Thoracic aorta (tissue), 2 donors: ENCODE data around the gene CARMIL1. TPM values are rescaled to one million over a fixed set of nuclear protein-coding genes. Genes with fewer than 3 reads are reported as not detected.
A peak's percentile ranks its signal among the peaks of the same experiment; 100 is the strongest.

Experiments
- ATAC-seq: fragments of 150-250 bp; one replicate; pipeline ENCODE4 v1.8.0; 2017; ENCODE audit warnings: low read depth; ENCODE audit not compliant: insufficient number of reproducible peaks, low FRiP score
- DNase-seq: peaks from one replicate; pipeline ENCODE4 v3.0.0-alpha.2; 2020; ENCODE audit warnings: low spot score
- H3K27ac ChIP-seq, 2 donors: fragments of 200-600 bp; sonication (generic); 1 replicate in 1 of 2; 2 replicates in 1 of 2; pipeline ENCODE4 v1.5.1; 2016; ENCODE audit warnings: mild to moderate bottlenecking in 2 of 2, moderate library complexity in 2 of 2
- H3K27me3 ChIP-seq: fragments of 200-600 bp; sonication (generic); replicated peaks from 2 replicates; pipeline ENCODE4 v1.6.0; 2016; ENCODE audit warnings: mild to moderate bottlenecking; ENCODE audit not compliant: insufficient read depth
- H3K36me3 ChIP-seq: fragments of 200-600 bp; sonication (generic); one replicate; pipeline ENCODE4 v1.5.1; 2016
- H3K4me1 ChIP-seq, 2 donors: fragments of 200-600 bp; sonication (generic); 1 replicate in 1 of 2; 2 replicates in 1 of 2; pipeline versions ENCODE4 v1.5.1 to v1.6.0; 2016; ENCODE audit warnings: low read depth in 2 of 2, mild to moderate bottlenecking in 1 of 2; ENCODE audit not compliant: control insufficient read depth in 1 of 2
- H3K4me3 ChIP-seq: fragments of 200-600 bp; sonication (generic); 2 replicates; pipeline ENCODE4 v1.5.1; 2016; ENCODE audit warnings: mild to moderate bottlenecking
- H3K9me3 ChIP-seq: fragments of 200-600 bp; sonication (generic); 2 replicates; pipeline ENCODE4 v1.5.1; 2016
- CTCF ChIP-seq: fragments of 200-600 bp; sonication (generic); IDR thresholded peaks from one replicate; pipeline ENCODE4 v1.5.1; 2019; ENCODE audit warnings: antibody characterized with exemption
- total RNA-seq, 2 donors: library from RNA; depleted of rRNA; stranded (reverse); fragments of >200 nt; gene quantifications; one replicate each; pipeline versions ENCODE4 v1.1.0 to v1.2.3, GENCODE V29; 2016

CARMIL1 gene
- total RNA-seq, 2 donors from 2014 or later: 60.4 to 63.0 TPM

DNA sequence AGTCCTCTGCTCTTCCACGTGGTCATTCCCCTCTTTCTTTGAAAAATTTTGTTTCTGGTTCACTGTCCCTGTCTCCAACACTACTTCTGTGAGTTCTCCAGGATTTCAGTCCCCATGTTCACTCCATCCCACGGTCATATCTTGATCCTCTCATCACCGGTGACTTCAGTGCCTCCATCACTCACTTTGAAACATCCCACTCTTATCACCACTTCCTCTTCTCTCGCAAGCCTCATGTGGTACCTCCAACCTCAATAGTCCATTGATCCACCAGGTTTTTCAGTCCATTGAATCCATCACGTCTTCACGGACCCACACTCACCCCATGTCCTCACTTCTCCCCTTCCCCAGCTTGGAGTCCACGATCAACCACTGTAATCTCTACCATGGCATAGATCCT, 64.8 kb downstream of the CARMIL1 start:
- H3K4me3 ChIP-seq: no peak overlapping the region
- H3K4me1 ChIP-seq: peaks cover 24 to 74% of the 10 kb centered on the region in 2 donors
- DNase-seq: no peak
- no peak for TF ChIP-seq CTCF
- ATAC-seq: no peak
- no peaks in the 10 kb centered on the region for H3K9me3 ChIP-seq
- H3K27me3 ChIP-seq: no peaks in the 10 kb centered on the region
- no peaks in the 10 kb centered on the region for H3K36me3 ChIP-seq
- H3K27ac ChIP-seq: no peak overlapping the region

DNA sequence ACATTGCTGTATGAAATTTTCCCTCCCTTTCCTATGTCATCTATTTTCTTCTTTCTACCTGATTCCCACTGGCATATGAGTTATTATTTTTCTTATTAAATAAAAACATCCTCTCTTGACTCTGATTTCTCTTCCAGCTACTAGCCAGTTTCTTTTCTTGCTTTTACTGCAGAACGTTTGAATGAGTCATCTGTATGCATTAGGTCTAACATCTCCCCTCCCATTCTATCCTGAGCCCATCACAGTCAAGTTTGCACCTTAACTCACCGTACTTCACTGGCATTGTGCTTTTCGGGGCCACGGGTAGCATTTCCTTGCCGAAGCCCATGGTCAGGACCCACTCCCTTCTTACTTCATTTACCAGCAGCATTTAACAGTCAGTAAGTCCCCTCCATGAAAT, 65.7 kb downstream of the CARMIL1 start:
- Histone ChIP-seq H3K27ac (no peak overlapping the region), H3K9me3 (no peaks in the 10 kb centered on the region), H3K4me3 (no peak overlapping the region), H3K4me1 (peaks cover 17 to 70% of the 10 kb centered on the region in 2 donors), H3K36me3 (no peaks in the 10 kb centered on the region), H3K27me3 (no peaks in the 10 kb centered on the region)
- ATAC-seq (no peak), DNase-seq (no peak)
- no peak for TF ChIP-seq CTCF

GRCh38 chr6:25346064-25346463, 66.9 kb downstream of the CARMIL1 start:
- no peak for DNase-seq
- Histone ChIP-seq H3K27ac (no peak overlapping the region), H3K4me3 (no peak overlapping the region), H3K9me3 (no peaks in the 10 kb centered on the region), H3K4me1 (peaks cover 16 to 69% of the 10 kb centered on the region in 2 donors), H3K36me3 (no peaks in the 10 kb centered on the region), H3K27me3 (no peaks in the 10 kb centered on the region)
- TF ChIP-seq CTCF: no peak
- ATAC-seq: no peak

GRCh38 chr6:25350573-25350972, 71.4 kb downstream of the CARMIL1 start:
- ATAC-seq: no peak
- no peaks in the 10 kb centered on the region for H3K36me3 ChIP-seq
- DNase-seq: no peak
- no peaks in the 10 kb centered on the region for H3K9me3 ChIP-seq
- no peak overlapping the region for H3K4me3 ChIP-seq
- no peaks in the 10 kb centered on the region for H3K27me3 ChIP-seq
- TF ChIP-seq CTCF: no peak
- H3K4me1 ChIP-seq: peaks cover 37 to 64% of the 10 kb centered on the region in 2 donors
- H3K27ac ChIP-seq: peak overlapping the region; percentile 47 to 59

GRCh38 chr6:25351485-25351884, 72.3 kb downstream of the CARMIL1 start:
- DNase-seq: no peak
- TF ChIP-seq CTCF: no peak

More at GRCh38 chr6:25351485-25351884, 72.3 kb downstream of the CARMIL1 start:
- ATAC-seq: no peak
- Histone ChIP-seq H3K36me3 (no peaks in the 10 kb centered on the region), H3K4me1 (peaks cover 36 to 57% of the 10 kb centered on the region in 2 donors), H3K27ac (no peak overlapping the region), H3K9me3 (no peaks in the 10 kb centered on the region), H3K27me3 (no peaks in the 10 kb centered on the region), H3K4me3 (no peak overlapping the region)
